Kidney (tissue), 14 donors: ENCODE results near the gene KDM4D. TPM values are rescaled to one million over a fixed set of nuclear protein-coding genes. Genes with fewer than 3 reads are reported as not detected.

Experiments
- DNase-seq, 5 donors: peaks; one replicate each; pipeline ENCODE4 v3.0.0-alpha.2; 2013 to 2020
- FAIRE-seq: peaks from 2 replicates; lab custom pipeline; 2012; peaks lifted over from hg19 to GRCh38; lab: Jason Lieb, UNC
- H3K27ac ChIP-seq, 2 donors: one replicate each; pipeline ENCODE4 v1.7.0; 2013; ENCODE audit warnings: low read depth in 2 of 2, low read length in 2 of 2, inconsistent platforms in 1 of 2
- H3K27me3 ChIP-seq: one replicate; pipeline ENCODE4 v1.7.1; 2013; ENCODE audit warnings: low read length, inconsistent platforms; ENCODE audit not compliant: control insufficient read depth, insufficient read depth
- H3K36me3 ChIP-seq, 3 donors: one replicate each; pipeline versions ENCODE4 v1.7.0 to v1.7.1; 2013; ENCODE audit warnings: low read length in 3 of 3, control low read depth in 1 of 3, inconsistent platforms in 1 of 3; ENCODE audit not compliant: insufficient read depth in 3 of 3, control insufficient read depth in 2 of 3
- H3K4me1 ChIP-seq, 3 donors: one replicate each; pipeline versions ENCODE4 v1.7.0 to v1.7.1; 2013; ENCODE audit warnings: low read length in 3 of 3, inconsistent platforms in 1 of 3, low read depth in 1 of 3; ENCODE audit not compliant: control insufficient read depth in 2 of 3, insufficient read depth in 2 of 3
- H3K4me3 ChIP-seq, 3 donors: one replicate each; pipeline versions ENCODE4 v1.7.0 to v1.8.1; 2013; ENCODE audit warnings: low read length in 3 of 3, control low read depth in 1 of 3, inconsistent platforms in 1 of 3
- H3K9ac ChIP-seq, 3 donors: one replicate each; pipeline versions ENCODE4 v1.7.0 to v1.7.1; 2013; ENCODE audit warnings: low read length in 3 of 3, control low read depth in 1 of 3, inconsistent platforms in 1 of 3
- H3K9me3 ChIP-seq, 3 donors: one replicate each; pipeline versions ENCODE4 v1.7.0 to v1.7.1; 2013; ENCODE audit warnings: low read length in 3 of 3, control low read depth in 1 of 3, inconsistent platforms in 1 of 3; ENCODE audit not compliant: control insufficient read depth in 2 of 3, insufficient read depth in 1 of 3
- CTCF ChIP-seq: IDR thresholded peaks from 3 replicates; pipeline ENCODE4 v1.5.1; 2012; ENCODE audit warnings: mild to moderate bottlenecking, moderate library complexity, borderline replicate concordance; ENCODE audit not compliant: insufficient read depth; ENCODE audit errors: extremely low read depth
- intact Hi-C: fragments of 100-400 bp; cut with DNase I; formaldehyde crosslinking; loops from one replicate; pipeline ENCODE4 v1.11.1; 2022
- polyA plus RNA-seq: library from polyadenylated mRNA; stranded (reverse); fragments of 350-450 nt; fragmentation: Illumina TruSeq; extraction: RNeasy Lipid Tissue Mini Kit (QIAGEN cat#74804); gene quantifications from one replicate; pipeline ENCODE4 v1.2.3, GENCODE V29; 2014; ENCODE audit warnings: low read depth, low replicate concordance; ENCODE audit not compliant: insufficient read depth
- total RNA-seq: library from RNA; stranded (reverse); fragmentation: NEBNext Ultra II Directional; extraction: Animal tissue kit (Norgen Biotek cat#: 25700); gene quantifications from one replicate; pipeline ENCODE4 v1.2.1, GENCODE V29; 2021
- donor health status: control.
- donor health status: control.
- donor health status: control.
- donor health status: control.
- donor health status: control.
- donor health status: DM: yes; HTN: yes; CAD: no.
- donor health status: Normal renal cell carcinoma (clear cell type).

The KDM4D gene
- total and polyA plus RNA-seq, 2 donors from 2014 or later = 0.54 to 0.94 TPM

DNA sequence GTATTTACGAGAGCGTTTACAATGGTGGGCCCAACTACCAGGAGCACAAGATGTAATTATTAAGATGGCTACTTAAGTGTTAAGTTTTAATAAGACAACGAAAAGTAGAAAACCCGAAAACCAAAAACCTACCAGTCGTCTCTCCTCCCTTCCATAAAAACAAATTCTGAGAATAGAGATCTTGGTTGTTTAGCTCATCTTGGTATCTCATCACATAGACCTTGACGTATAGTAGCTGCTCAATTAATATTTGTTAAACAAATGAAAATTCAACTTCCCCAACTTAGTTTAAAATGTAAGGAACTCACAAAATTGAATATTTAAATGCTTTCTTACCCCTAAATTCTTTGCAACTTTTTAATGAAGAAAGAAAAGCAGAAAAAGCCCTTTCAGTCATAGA lies 669 bp downstream of the KDM4D start:
- Histone ChIP-seq H3K4me3 (peak overlapping the region; percentile 90 to 98 (median 94)), H3K9me3 (no peaks in the 10 kb centered on the region), H3K4me1 (peaks cover 0 to 6% (median 6%) of the 10 kb centered on the region in 3 donors), H3K27me3 (no peaks in the 10 kb centered on the region), H3K27ac (no peak overlapping the region), H3K9ac (peak overlapping the region in 2 of 3 donors; percentile 89 to 93), H3K36me3 (peaks cover 14 to 22% (median 21%) of the 10 kb centered on the region in 3 donors)
- intact Hi-C loops = no loop called here
- FAIRE-seq (no peak), DNase-seq (no peak)
- TF ChIP-seq CTCF = no peak

- Histone ChIP-seq H3K4me3 (no peak overlapping the region), H3K27ac (no peak overlapping the region), H3K4me1 (peaks cover 0 to 6% (median 6%) of the 10 kb centered on the region in 3 donors), H3K36me3 (peaks cover 5 to 11% (median 8%) of the 10 kb centered on the region in 3 donors), H3K9me3 (no peaks in the 10 kb centered on the region), H3K27me3 (no peaks in the 10 kb centered on the region), H3K9ac (no peak overlapping the region)
- no peak for TF ChIP-seq CTCF
- FAIRE-seq = no peak
- intact Hi-C loops = no loop called here
- no peak for DNase-seq
These were observed 2.1 kb downstream of the KDM4D start for GRCh38 chr11:94975599-94975998.

DNA sequence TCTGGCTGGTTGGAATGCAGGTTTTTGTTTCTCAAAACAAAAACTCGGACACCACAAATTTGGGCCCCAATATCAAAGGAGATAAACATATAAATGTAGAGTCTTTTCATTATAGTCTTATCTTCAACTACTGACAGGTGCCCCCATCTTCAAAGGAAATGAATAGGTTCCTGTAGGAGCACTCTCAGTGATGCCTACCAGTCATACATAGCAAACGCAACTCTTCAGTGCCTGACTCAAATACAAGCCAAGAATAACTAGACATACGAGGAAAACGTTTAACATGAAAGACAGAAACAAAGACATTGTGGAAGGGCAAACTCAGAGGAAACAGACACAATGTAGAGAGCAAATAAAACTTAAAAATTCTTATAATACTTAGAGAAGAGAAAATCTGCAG lies 13.9 kb downstream of the KDM4D start:
- Histone ChIP-seq H3K9ac (no peak overlapping the region), H3K9me3 (no peaks in the 10 kb centered on the region), H3K4me1 (no peaks in the 10 kb centered on the region), H3K36me3 (no peaks in the 10 kb centered on the region), H3K4me3 (no peak overlapping the region), H3K27ac (no peak overlapping the region), H3K27me3 (no peaks in the 10 kb centered on the region)
- no peak for TF ChIP-seq CTCF
- intact Hi-C loops = no loop called here
- FAIRE-seq = no peak
- DNase-seq = no peak

GRCh38 chr11:94988748-94989147 lies 15.2 kb downstream of the KDM4D start:
- TF ChIP-seq CTCF = no peak
- Histone ChIP-seq H3K27ac (no peak overlapping the region), H3K9me3 (no peaks in the 10 kb centered on the region), H3K9ac (no peak overlapping the region), H3K36me3 (no peaks in the 10 kb centered on the region), H3K27me3 (no peaks in the 10 kb centered on the region), H3K4me1 (no peaks in the 10 kb centered on the region), H3K4me3 (no peak overlapping the region)
- no peak for FAIRE-seq
- no peak for DNase-seq
- intact Hi-C loops = no loop called here
